ENCODE measurements around the gene ZDHHC13. TPM values are rescaled to one million over a fixed set of nuclear protein-coding genes. Genes with fewer than 3 reads are reported as not detected.

Gene ZDHHC13
- total RNA-seq, 2 experiments from 2014 or later, result 21.7 to 28.7 TPM

DNA sequence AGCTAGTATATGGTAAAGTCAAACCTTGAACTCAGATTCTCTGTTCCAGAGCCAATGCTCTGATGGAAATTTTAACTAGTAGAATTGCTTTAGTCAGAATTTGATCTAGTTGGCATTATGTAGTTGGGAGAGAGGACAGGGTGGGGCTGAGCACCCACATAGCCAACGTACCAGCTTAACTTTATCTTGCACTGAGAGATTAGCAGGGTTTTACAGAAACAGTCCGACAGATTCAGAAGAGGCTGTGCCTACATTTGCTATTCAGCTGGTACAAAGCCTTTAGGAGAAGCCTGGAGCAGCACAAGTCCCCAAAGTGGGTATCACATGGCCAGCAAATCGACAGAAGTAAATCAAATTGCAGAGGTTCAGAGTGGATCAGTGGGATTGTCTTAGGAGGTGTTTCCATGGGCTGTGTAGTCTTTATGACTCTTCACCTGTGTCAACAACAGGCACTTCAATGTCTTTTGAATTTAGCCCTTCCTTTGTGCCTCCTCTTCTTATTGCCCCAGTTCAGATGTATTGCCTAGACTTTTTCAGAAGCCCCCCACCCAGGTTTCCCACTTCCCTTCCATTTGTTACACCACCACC is 92.1 kb downstream of the ZDHHC13 start:
- DNase-seq, result no peak
- H3K4me1 Mint-ChIP-seq, result no peaks in the 10 kb centered on the region
- peaks cover 28% of the 10 kb centered on the region for H3K27me3 Mint-ChIP-seq
- H3K9me3 Mint-ChIP-seq (ENCODE audit: low read depth), result no peaks in the 10 kb centered on the region
- H3K4me3 Mint-ChIP-seq, result no peak overlapping the region
- no peak for ATAC-seq
- CTCF ChIA-PET, result no interaction called here
- H3K36me3 Mint-ChIP-seq, result no peaks in the 10 kb centered on the region
- no peak overlapping the region for H3K27ac Mint-ChIP-seq

DNA sequence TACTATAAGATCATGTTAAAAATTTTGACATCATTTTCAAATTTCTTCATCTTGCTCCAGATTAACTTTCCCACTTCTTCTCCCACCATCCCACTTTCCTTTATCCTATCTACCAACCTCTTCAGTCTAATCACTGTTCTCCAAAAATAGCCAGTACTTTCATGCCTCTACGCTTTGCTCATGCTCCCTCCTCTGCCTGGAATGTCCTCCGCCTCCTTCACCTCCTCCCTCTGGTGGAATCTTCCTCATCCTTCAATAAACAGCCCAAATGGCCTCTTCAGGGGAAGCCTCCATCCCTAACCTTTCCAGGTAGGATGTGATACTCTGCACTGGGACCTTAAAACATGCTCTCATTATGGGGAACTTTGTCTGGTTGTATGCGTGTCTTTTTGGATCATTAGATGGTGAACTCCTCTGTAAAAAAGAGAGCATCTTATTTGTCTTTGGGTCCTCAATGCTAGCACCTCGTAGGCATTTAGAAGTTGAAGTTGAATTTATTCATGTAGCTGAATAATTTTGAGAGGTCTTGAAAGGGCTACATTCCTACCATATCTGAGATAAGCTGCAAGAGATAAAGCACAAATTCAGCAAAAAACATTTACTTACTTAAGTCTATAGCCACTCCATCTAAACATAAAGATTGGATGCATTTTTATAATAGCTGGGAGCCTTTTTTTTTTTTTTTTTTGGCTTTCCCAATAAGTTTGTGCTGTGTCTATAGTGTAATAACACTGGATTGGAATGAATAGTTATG is 92.8 kb downstream of the ZDHHC13 start:
- ATAC-seq, result no peak
- no peaks in the 10 kb centered on the region for H3K36me3 Mint-ChIP-seq
- H3K4me1 Mint-ChIP-seq, result no peaks in the 10 kb centered on the region
- peaks cover 34% of the 10 kb centered on the region for H3K27me3 Mint-ChIP-seq
- no peaks in the 10 kb centered on the region for H3K9me3 Mint-ChIP-seq (ENCODE audit: low read depth)
- DNase-seq, result no peak
- no peak overlapping the region for H3K27ac Mint-ChIP-seq
- no peak overlapping the region for H3K4me3 Mint-ChIP-seq
- CTCF ChIA-PET, result interaction anchor here (0.8 kb wide), 1 partner anchor 9 kb away, joined by 3 read pairs; no protein-coding TSS in a partner anchor

DNA sequence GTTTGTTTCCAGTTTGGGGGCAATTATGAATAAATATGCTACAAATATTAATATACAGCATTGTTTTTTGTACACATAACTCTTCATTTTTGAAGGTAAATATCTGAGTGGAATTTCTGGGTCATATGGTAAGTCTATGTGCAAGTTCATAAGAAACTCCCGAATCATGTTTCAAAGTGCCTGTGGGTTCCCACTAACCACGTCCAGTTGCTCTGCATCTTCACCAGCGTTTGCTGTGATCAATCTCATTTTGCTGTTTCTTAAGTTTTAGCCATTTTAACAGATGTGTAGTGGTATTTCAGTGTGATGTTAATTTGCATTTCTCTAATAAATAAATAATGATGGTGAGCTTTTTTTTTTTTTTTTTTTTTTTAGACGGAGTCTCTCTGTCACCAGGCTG is 99.1 kb downstream of the ZDHHC13 start:
- Mint-ChIP-seq H3K27ac (no peak overlapping the region), H3K9me3 (ENCODE audit: low read depth) (no peaks in the 10 kb centered on the region), H3K36me3 (no peaks in the 10 kb centered on the region), H3K4me3 (no peak overlapping the region), H3K4me1 (no peaks in the 10 kb centered on the region), H3K27me3 (peaks cover 30% of the 10 kb centered on the region)
- CTCF ChIA-PET, result interaction anchor here (0.7 kb wide), 1 partner anchor 139 kb away, joined by 3 read pairs; no protein-coding TSS in a partner anchor
- no peak for ATAC-seq
- no peak for DNase-seq

DNA sequence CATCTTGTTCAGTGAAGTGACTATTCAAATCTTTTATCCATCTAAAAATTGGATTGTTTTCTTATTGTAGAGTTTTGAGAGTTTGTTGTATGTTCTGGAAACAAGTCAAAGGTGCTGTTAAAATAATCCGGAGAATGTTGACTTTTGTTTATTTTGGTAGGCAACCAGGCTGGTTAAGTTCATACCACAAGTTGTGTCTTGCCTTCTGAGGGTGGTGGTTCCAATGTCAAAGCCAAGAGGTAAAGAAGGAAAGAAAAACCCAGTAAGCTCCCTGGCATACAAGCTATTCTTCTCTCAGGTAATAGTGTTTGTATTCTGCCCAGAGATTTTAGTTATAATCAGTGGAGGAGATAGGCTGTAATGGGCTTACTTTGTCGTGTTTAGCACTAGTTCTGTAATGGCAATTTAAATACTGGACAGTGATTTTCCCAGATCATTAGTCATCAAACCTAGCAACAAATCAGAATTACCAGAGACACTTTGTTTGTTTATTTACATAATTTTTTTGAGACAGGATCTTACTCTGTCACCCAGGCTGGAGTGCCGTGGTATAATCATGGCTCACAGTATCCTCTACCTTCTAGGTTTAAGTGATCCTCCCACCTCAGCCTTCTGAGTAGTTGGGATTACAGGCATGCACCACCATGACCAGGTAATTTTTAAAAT is 99.9 kb downstream of the ZDHHC13 start:
- Mint-ChIP-seq H3K4me1 (no peaks in the 10 kb centered on the region), H3K4me3 (no peak overlapping the region), H3K9me3 (ENCODE audit: low read depth) (no peaks in the 10 kb centered on the region), H3K27me3 (peaks cover 30% of the 10 kb centered on the region), H3K27ac (no peak overlapping the region), H3K36me3 (peaks cover 1% of the 10 kb centered on the region)
- ATAC-seq (no peak), DNase-seq (no peak)
- CTCF ChIA-PET, result interaction anchor here (0.7 kb wide), 1 partner anchor 140 kb away, joined by 3 read pairs; no protein-coding TSS in a partner anchor

DNA sequence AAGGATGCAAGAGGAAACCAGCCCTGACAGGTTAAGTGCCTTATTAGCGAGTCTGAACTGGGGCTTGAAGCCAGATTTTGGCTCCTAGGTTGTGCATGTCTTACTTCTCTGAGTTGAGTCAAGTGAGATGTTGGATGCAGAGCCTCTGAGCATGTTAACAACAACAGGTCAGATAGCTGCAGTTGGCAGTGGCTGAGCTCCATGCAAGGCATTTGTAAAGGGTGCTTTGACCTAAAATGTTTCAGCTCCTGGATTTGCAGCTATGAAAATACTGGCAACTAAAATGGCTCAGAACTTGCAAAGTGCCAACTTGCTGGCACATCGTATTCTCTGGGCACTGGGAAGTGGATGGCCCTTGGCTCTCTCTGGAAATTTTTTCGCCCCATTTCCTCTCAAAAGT is 101.2 kb downstream of the ZDHHC13 start:
- Mint-ChIP-seq H3K9me3 (ENCODE audit: low read depth) (no peaks in the 10 kb centered on the region), H3K27me3 (peaks cover 23% of the 10 kb centered on the region), H3K4me3 (no peak overlapping the region), H3K27ac (no peak overlapping the region), H3K36me3 (peaks cover 15% of the 10 kb centered on the region), H3K4me1 (no peaks in the 10 kb centered on the region)
- CTCF ChIA-PET, result no interaction called here
- ATAC-seq (no peak), DNase-seq (no peak)

DNA sequence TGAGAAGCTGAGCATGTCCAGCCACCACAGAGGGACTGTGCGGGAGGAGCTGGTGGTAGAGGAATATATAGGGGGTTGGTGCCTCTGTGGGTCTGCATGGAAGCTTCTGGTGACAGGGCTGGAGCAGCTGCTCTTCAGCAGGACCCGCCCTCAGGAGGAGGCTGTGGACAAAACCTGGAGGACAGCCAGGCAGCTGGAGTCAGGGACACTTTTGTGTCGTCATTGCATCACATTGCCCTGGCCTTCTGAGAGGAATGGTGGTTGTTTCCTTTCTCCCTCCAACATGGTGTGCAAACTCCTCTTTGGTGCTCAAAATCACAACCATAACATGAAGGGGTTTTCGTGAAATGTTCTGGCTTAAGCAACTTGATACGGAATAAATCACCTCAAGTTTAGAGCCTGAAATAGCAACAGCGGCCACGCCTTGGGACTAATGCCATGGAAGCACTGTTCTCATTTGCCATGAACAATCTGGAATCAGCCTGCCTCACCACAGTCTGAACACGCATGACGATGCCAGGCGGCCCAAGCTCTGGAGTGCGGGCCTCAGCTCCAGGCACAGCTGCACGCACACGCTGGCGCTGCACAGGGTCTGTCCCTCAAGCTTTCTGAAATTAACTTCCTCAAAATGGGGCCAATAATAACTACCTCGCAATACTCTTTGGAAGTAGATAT is 102.0 kb downstream of the ZDHHC13 start:
- no peak overlapping the region for H3K27ac Mint-ChIP-seq
- CTCF ChIA-PET, result no interaction called here
- H3K9me3 Mint-ChIP-seq (ENCODE audit: low read depth), result no peaks in the 10 kb centered on the region
- DNase-seq, result no peak
- peaks cover 20% of the 10 kb centered on the region for H3K27me3 Mint-ChIP-seq
- peaks cover 21% of the 10 kb centered on the region for H3K36me3 Mint-ChIP-seq
- no peak for ATAC-seq
- no peaks in the 10 kb centered on the region for H3K4me1 Mint-ChIP-seq
- H3K4me3 Mint-ChIP-seq, result no peak overlapping the region

DNA sequence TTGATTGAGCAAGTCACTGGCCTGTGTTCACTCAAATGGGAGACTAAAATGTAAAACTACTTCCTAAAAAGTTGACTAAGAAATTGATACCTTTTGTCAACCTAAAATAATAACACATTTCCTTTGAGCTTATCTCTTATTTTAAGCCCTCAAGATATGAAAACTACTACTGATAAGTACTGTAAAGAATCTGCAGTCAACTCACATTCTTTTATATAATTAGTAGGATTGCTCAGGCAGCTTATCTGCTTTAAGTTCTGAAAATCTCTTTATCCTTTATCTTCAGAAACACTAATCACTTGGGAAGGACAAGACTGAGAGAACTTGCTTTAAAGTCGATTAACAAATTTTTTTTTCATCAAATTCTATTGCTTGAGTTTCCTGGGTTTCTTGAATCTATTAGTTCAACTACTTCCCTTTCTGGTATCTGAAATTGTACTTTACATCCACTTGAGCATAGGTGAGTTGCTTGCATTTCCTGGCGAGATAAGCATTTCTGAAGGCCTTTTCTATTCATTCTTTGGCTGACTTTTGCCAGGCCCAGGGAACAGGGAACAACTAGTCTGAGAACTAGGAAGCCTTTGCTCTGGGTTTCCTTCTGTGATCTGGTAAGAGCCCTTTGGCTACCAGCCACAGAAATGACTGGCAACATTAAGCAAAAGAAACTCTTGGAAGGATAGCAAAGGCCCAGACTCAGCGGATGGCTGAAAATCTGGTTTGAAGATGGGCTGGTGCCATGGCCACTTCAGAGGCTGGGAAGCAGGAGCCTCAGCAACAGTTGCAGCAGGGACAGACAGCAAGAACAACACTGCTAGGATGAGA is 104.1 kb downstream of the ZDHHC13 start:
- no peaks in the 10 kb centered on the region for H3K4me1 Mint-ChIP-seq
- ATAC-seq (no peak), DNase-seq (no peak)
- CTCF ChIA-PET, result interaction anchor here (0.8 kb wide), 1 partner anchor 150 kb away, joined by 3 read pairs; no protein-coding TSS in a partner anchor
- H3K4me3 Mint-ChIP-seq, result no peak overlapping the region
- peaks cover 41% of the 10 kb centered on the region for H3K36me3 Mint-ChIP-seq
- H3K27ac Mint-ChIP-seq, result no peak overlapping the region
- H3K27me3 Mint-ChIP-seq, result peaks cover 5% of the 10 kb centered on the region
- H3K9me3 Mint-ChIP-seq (ENCODE audit: low read depth), result no peaks in the 10 kb centered on the region

DNA sequence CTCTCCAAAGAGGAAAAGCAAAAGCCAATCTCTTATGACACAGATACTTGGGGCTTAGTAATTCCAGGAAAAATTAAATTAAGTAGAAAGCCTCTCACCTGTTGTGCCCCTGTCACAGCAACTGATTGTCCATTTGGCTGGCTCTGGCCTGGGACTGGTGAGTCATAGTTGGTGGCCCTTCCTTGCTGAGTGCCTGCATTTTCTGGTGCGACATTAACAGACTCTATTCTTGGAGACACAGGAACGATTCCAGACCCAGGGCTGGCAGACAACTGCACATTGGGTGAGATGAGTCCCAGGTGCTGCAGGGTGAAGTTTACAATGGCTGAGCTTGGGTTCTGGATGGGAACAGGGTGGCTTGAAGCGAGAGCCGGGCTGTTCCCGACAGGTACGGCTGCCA is 108.2 kb downstream of the ZDHHC13 start:
- no peak for ATAC-seq

DNA sequence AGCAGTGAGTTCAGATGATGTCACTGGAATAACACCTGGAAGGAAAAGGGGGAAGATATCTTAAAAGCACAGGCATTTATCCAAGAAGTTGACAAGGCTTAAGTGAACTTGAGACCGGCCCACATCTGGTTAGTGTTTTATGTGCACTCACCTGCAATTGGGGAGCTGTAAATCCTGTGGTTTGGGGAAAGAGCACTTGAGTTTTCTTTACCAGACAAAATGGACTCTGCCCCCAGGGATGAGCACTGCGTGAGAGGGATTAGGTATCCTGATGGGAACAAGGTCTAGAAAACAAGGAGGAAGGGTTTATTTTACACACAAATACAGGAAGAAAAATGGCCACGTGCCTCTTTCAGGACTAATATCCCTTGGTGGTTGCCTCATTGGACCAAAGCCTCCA is 108.6 kb downstream of the ZDHHC13 start:
- peaks cover 7% of the 10 kb centered on the region for H3K4me1 Mint-ChIP-seq
- CTCF ChIA-PET, result no interaction called here
- no peak overlapping the region for H3K4me3 Mint-ChIP-seq
- ATAC-seq (no peak), DNase-seq (no peak)
- H3K27ac Mint-ChIP-seq, result no peak overlapping the region
- H3K9me3 Mint-ChIP-seq (ENCODE audit: low read depth), result no peaks in the 10 kb centered on the region
- no peaks in the 10 kb centered on the region for H3K27me3 Mint-ChIP-seq
- peaks cover 73% of the 10 kb centered on the region for H3K36me3 Mint-ChIP-seq

More for the DNA sequence above, 108.2 kb downstream of the ZDHHC13 start:
- DNase-seq, result no peak
- no peak overlapping the region for H3K27ac Mint-ChIP-seq
- peaks cover 3% of the 10 kb centered on the region for H3K4me1 Mint-ChIP-seq
- H3K4me3 Mint-ChIP-seq, result no peak overlapping the region
- no peaks in the 10 kb centered on the region for H3K27me3 Mint-ChIP-seq
- H3K36me3 Mint-ChIP-seq, result peaks cover 68% of the 10 kb centered on the region
- H3K9me3 Mint-ChIP-seq (ENCODE audit: low read depth), result no peaks in the 10 kb centered on the region
- CTCF ChIA-PET, result no interaction called here

Other genes starting within 250 kb of the ZDHHC13 start
- gene MRGPRX1, start 177.8 kb upstream of the ZDHHC13 start, total RNA-seq, result not detected
- not detected for gene MRGPRX2, start 56.5 kb upstream of the ZDHHC13 start, total RNA-seq
- not detected for gene CSRP3, start 84.8 kb downstream of the ZDHHC13 start, total RNA-seq
- 10 to 100 TPM; 32.9 to 46.9 TPM for gene E2F8, start 123.8 kb downstream of the ZDHHC13 start, total RNA-seq

Measured in activated CD8-positive, alpha-beta memory T cell treated with anti-CD3 and anti-CD28 coated beads, Interleukin-2, amount 10 ng/mL, durations not matched to agents 7 days and 5 days (primary cell).